DOHH2 (cell line): ENCODE data around the gene ARID1B.

Source experiments
- EZH2phosphoT487 ChIP-seq: fragments of 200-600 bp; sonication (generic); IDR thresholded peaks from 2 replicates; pipeline ENCODE4 v1.6.1; 2017; ENCODE audit warnings: borderline replicate concordance, mild to moderate bottlenecking, antibody characterized with exemption, low read length, moderate library complexity, mixed read lengths
- TF ChIP-seq, protein P1 (sequence below): fragments of 200-600 bp; sonication (generic); IDR thresholded peaks from one replicate; pipeline ENCODE4 v1.5.1; 2014; ENCODE audit warnings: antibody characterized with exemption, mild to moderate bottlenecking, low read depth, low read length; ENCODE audit not compliant: poor library complexity, severe bottlenecking

GRCh38 chr6:157063176-157063905 lies 286.2 kb downstream of the ARID1B start:
- TF ChIP-seq, protein P1, sequence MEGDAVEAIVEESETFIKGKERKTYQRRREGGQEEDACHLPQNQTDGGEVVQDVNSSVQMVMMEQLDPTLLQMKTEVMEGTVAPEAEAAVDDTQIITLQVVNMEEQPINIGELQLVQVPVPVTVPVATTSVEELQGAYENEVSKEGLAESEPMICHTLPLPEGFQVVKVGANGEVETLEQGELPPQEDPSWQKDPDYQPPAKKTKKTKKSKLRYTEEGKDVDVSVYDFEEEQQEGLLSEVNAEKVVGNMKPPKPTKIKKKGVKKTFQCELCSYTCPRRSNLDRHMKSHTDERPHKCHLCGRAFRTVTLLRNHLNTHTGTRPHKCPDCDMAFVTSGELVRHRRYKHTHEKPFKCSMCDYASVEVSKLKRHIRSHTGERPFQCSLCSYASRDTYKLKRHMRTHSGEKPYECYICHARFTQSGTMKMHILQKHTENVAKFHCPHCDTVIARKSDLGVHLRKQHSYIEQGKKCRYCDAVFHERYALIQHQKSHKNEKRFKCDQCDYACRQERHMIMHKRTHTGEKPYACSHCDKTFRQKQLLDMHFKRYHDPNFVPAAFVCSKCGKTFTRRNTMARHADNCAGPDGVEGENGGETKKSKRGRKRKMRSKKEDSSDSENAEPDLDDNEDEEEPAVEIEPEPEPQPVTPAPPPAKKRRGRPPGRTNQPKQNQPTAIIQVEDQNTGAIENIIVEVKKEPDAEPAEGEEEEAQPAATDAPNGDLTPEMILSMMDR: no peak
- TF ChIP-seq EZH2phosphoT487: no peak
